NOMO-1 (cell line): ENCODE results near the gene CREBBP.
A peak's percentile ranks its signal among the peaks of the same experiment; 100 is the strongest.
"Not testable (repeated sequence)": the region's sequence is repeated elsewhere in the genome, so short reads cannot be mapped to it uniquely, and the experiment has no call there.

ENCODE experiments used
- DNase-seq, 2 experiments: peaks; one replicate each; lab custom pipeline; 2025; ENCODE audit not compliant: unreplicated experiment in 2 of 2; lab: John Stamatoyannopoulos, UW

CREBBP gene

GRCh38 chr16:3880623-3881498 lies at the start of gene CREBBP:
Gene CREBBP (minus strand): TSS chr16:3880713. CDS start chr16:3879916, 797 bp downstream.
- peak; percentile 79 to 91 for DNase-seq

- not testable (repeated sequence) for DNase-seq
Observed at GRCh38 chr16:3927147-3927546, 46.6 kb upstream of the CREBBP start.

GRCh38 chr16:3924763-3925162 lies 44.2 kb upstream of the CREBBP start:
- no peak for DNase-seq

- no peak for DNase-seq
Observed at GRCh38 chr16:3922241-3922640, 41.7 kb upstream of the CREBBP start.

GRCh38 chr16:3920206-3920605 lies 39.7 kb upstream of the CREBBP start:
- DNase-seq: no peak

GRCh38 chr16:3919413-3919812 lies 38.9 kb upstream of the CREBBP start:
- no peak for DNase-seq

- no peak for DNase-seq
Observed at GRCh38 chr16:3915426-3916260, 35.1 kb upstream of the CREBBP start.

GRCh38 chr16:3912897-3913296 lies 32.4 kb upstream of the CREBBP start:
- no peak for DNase-seq

GRCh38 chr16:3912373-3912772 lies 31.9 kb upstream of the CREBBP start:
- no peak for DNase-seq

GRCh38 chr16:3911741-3912140 lies 31.2 kb upstream of the CREBBP start:
- DNase-seq: not testable (repeated sequence)

- no peak for DNase-seq
Observed at GRCh38 chr16:3909791-3910583, 29.5 kb upstream of the CREBBP start.

- no peak for DNase-seq
Observed at GRCh38 chr16:3908951-3909437, 28.5 kb upstream of the CREBBP start.

- no peak for DNase-seq
Observed at GRCh38 chr16:3907586-3907985, 27.1 kb upstream of the CREBBP start.

- no peak for DNase-seq
Observed at GRCh38 chr16:3906363-3906762, 25.9 kb upstream of the CREBBP start.

GRCh38 chr16:3904875-3905274 lies 24.4 kb upstream of the CREBBP start:
- no peak for DNase-seq

- DNase-seq: no peak
Observed at GRCh38 chr16:3890091-3890490, 9.6 kb upstream of the CREBBP start.

GRCh38 chr16:3889059-3889458 lies 8.5 kb upstream of the CREBBP start:
- no peak for DNase-seq

GRCh38 chr16:3885999-3886398 lies 5.5 kb upstream of the CREBBP start:
- DNase-seq: not testable (repeated sequence)

GRCh38 chr16:3884398-3884797 lies 3.9 kb upstream of the CREBBP start:
- DNase-seq: no peak

GRCh38 chr16:3882531-3882930 lies 2.0 kb upstream of the CREBBP start:
- DNase-seq: no peak

GRCh38 chr16:3881499-3881990 lies 1.0 kb upstream of the CREBBP start:
- DNase-seq: no peak
